MM.1S (cell line): Measurements from ENCODE around the gene KRTAP5-3.

Experiments used
- EZH2 ChIP-seq: fragments of 300-600 bp; sonication (generic); optimal IDR thresholded peaks from 2 replicates; pipeline ENCODE3; 2017; ENCODE audit warnings: low read depth, mild to moderate bottlenecking, antibody characterized with exemption, low read length, mixed read lengths
- TF ChIP-seq, protein P1 (sequence below): fragments of 300-600 bp; sonication (generic); IDR thresholded peaks from 2 replicates; pipeline ENCODE4 v1.5.1; 2016; ENCODE audit warnings: antibody characterized with exemption, low read length, mixed read lengths

DNA sequence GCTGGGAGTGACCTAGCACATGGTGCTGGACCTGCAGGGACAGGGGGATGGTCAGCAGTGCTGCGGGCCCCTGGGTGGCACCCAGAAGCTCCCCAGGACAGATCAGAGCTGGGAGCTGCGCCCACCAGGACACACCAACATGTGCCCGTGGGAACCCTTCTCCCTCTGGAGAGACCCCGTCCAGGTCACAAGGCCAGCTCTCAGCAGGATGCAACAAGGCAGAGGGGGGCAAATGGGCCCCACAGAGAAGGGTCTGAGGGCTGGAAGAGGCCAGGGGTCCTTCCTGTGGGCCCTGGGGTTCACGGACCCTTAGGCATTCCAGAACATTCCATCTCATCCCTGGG lies 42.4 kb downstream of the KRTAP5-3 start:
- TF ChIP-seq, protein P1, sequence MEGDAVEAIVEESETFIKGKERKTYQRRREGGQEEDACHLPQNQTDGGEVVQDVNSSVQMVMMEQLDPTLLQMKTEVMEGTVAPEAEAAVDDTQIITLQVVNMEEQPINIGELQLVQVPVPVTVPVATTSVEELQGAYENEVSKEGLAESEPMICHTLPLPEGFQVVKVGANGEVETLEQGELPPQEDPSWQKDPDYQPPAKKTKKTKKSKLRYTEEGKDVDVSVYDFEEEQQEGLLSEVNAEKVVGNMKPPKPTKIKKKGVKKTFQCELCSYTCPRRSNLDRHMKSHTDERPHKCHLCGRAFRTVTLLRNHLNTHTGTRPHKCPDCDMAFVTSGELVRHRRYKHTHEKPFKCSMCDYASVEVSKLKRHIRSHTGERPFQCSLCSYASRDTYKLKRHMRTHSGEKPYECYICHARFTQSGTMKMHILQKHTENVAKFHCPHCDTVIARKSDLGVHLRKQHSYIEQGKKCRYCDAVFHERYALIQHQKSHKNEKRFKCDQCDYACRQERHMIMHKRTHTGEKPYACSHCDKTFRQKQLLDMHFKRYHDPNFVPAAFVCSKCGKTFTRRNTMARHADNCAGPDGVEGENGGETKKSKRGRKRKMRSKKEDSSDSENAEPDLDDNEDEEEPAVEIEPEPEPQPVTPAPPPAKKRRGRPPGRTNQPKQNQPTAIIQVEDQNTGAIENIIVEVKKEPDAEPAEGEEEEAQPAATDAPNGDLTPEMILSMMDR, result no peak
- no peak for TF ChIP-seq EZH2
